Sigmoid colon (tissue), 7 donors: ENCODE results near the gene KLHL30. TPM values are rescaled to one million over a fixed set of nuclear protein-coding genes. Genes with fewer than 3 reads are reported as not detected.

Experiments used
- DNase-seq: peaks from one replicate; pipeline ENCODE4 v3.0.0-alpha.2; 2019
- H3K27ac ChIP-seq, 4 donors: fragments of 200-600 bp; sonication (generic); one replicate each; pipeline ENCODE4 v1.5.1; 2016 to 2019; ENCODE audit warnings: mild to moderate bottlenecking in 1 of 4
- H3K27me3 ChIP-seq, 3 donors: fragments of 200-600 bp; sonication (generic); one replicate each; pipeline ENCODE4 v1.5.1; 2019; ENCODE audit warnings: mild to moderate bottlenecking in 1 of 3
- H3K36me3 ChIP-seq, 4 donors: fragments of 200-600 bp; sonication (generic); one replicate each; pipeline ENCODE4 v1.5.1; 2016 to 2019
- H3K4me1 ChIP-seq, 4 donors: fragments of 200-600 bp; sonication (generic); one replicate each; pipeline ENCODE4 v1.5.1; 2017 to 2019
- H3K4me3 ChIP-seq, 4 donors: fragments of 200-600 bp; sonication (generic); one replicate each; pipeline ENCODE4 v1.5.1; 2017 to 2019; ENCODE audit warnings: mild to moderate bottlenecking in 2 of 4, moderate library complexity in 1 of 4
- H3K9me3 ChIP-seq, 4 donors: fragments of 200-600 bp in 3 of 4; sonication (generic) in 3 of 4; one replicate each; pipeline versions ENCODE4 v1.5.1 to v1.6.1; 2013 to 2019
- CTCF ChIP-seq, 4 experiments: fragments of 450-650 bp in 3 of 4; fragments of 200-600 bp in 1 of 4; IDR thresholded peaks; one replicate each; pipeline ENCODE4 v1.5.1; 2016 to 2019; ENCODE audit warnings: antibody characterized with exemption in 4 of 4, mild to moderate bottlenecking in 3 of 4, moderate library complexity in 2 of 4
- EP300 ChIP-seq, 4 donors: sonication (generic); formaldehyde crosslinking; IDR thresholded peaks; one replicate each; pipeline ENCODE4 v1.6.1; 2017; ENCODE audit warnings: antibody characterized with exemption in 4 of 4
- POLR2A ChIP-seq, 2 donors: fragments of 450-650 bp; IDR thresholded peaks; one replicate each; pipeline ENCODE4 v1.6.1; 2016; ENCODE audit warnings: antibody characterized with exemption in 2 of 2, mild to moderate bottlenecking in 2 of 2, moderate library complexity in 2 of 2
- POLR2AphosphoS5 ChIP-seq, 4 donors: sonication (generic); formaldehyde crosslinking; IDR thresholded peaks; one replicate each; pipeline ENCODE4 v1.6.1; 2017; ENCODE audit warnings: antibody characterized with exemption in 4 of 4
- WGBS, 2 donors: extraction: QIAGEN DNeasy Blood & Tissue Kit; methylation state at CpG; one replicate each; pipeline ENCODE4 v1.1.7; 2013; 5-methylcytosine and 5-hydroxymethylcytosine counted together
- intact Hi-C: fragments of 100-400 bp; cut with DNase I; formaldehyde crosslinking; loops from one replicate; pipeline ENCODE4 v1.15.1; 2023
- polyA plus RNA-seq, 3 donors: library from polyadenylated mRNA; stranded (reverse); fragments of 200-250 nt; gene quantifications; one replicate each; pipeline ENCODE4 v1.2.3, GENCODE V29; 2013
- total RNA-seq, 4 donors: library from RNA; depleted of rRNA; stranded (reverse); fragments of >200 nt; gene quantifications; one replicate each; pipeline ENCODE4 v1.1.0, GENCODE V29; 2016
- donor health status: healthy with polysubstance abuse.
- donor health status: Bipolar disorder and iron deficiency.
- donor health status: healthy.

Gene KLHL30
- total and polyA plus RNA-seq, 7 donors, result 0.19 to 3.6 (median 0.71) TPM; not detected in 2

- Histone ChIP-seq H3K36me3 (peaks cover 48 to 96% (median 61%) of the 10 kb centered on the region in 4 donors), H3K4me1 (no peaks in the 10 kb centered on the region), H3K27ac (no peak overlapping the region), H3K9me3 (no peaks in the 10 kb centered on the region), H3K4me3 (no peak overlapping the region), H3K27me3 (no peaks in the 10 kb centered on the region)
- intact Hi-C loops, result no loop called here
- DNase-seq, result no peak
- TF ChIP-seq POLR2AphosphoS5 (IDR thresholded peaks at IDR 0.05), result peak in 1 of 4 donors; percentile 19
- TF ChIP-seq EP300 (IDR thresholded peaks at IDR 0.05), result no peak
Measured at GRCh38 chr2:238176613-238177012, 38.1 kb downstream of the KLHL30 start.

GRCh38 chr2:238180554-238180953 is 42.1 kb downstream of the KLHL30 start:
- peaks cover 57 to 96% (median 76%) of the 10 kb centered on the region in 4 donors for H3K36me3 ChIP-seq

GRCh38 chr2:238182362-238182761 is 43.9 kb downstream of the KLHL30 start:
- 67 to 84% methylated on average over 6 of the region's 6 CpGs for WGBS, 2 donors
- TF ChIP-seq POLR2AphosphoS5 (IDR thresholded peaks at IDR 0.05) (no peak), CTCF (IDR thresholded peaks at IDR 0.05) (no peak), EP300 (IDR thresholded peaks at IDR 0.05) (no peak), POLR2A (IDR thresholded peaks at IDR 0.05) (no peak)
- H3K27ac ChIP-seq, result no peak overlapping the region
- intact Hi-C loops, result no loop called here
- H3K4me3 ChIP-seq, result no peak overlapping the region
- no peak for DNase-seq
- no peaks in the 10 kb centered on the region for H3K4me1 ChIP-seq
- no peaks in the 10 kb centered on the region for H3K9me3 ChIP-seq
- H3K36me3 ChIP-seq, result peaks cover 70 to 100% (median 82%) of the 10 kb centered on the region in 4 donors
- H3K27me3 ChIP-seq, result no peaks in the 10 kb centered on the region

More at GRCh38 chr2:238180554-238180953, 42.1 kb downstream of the KLHL30 start:
- Histone ChIP-seq H3K27ac (no peak overlapping the region), H3K4me1 (no peaks in the 10 kb centered on the region), H3K9me3 (no peaks in the 10 kb centered on the region), H3K4me3 (no peak overlapping the region), H3K27me3 (no peaks in the 10 kb centered on the region)
- whole genome bisulfite sequencing, 2 donors, result 85 to 96% methylated on average over 5 of the region's 5 CpGs
- DNase-seq, result no peak
- intact Hi-C loops, result no loop called here
- no peak for TF ChIP-seq POLR2AphosphoS5 (IDR thresholded peaks at IDR 0.05)
- TF ChIP-seq CTCF (IDR thresholded peaks at IDR 0.05), result no peak
- TF ChIP-seq POLR2A (IDR thresholded peaks at IDR 0.05), result no peak
- no peak for TF ChIP-seq EP300 (IDR thresholded peaks at IDR 0.05)

GRCh38 chr2:238183821-238184220 is 45.4 kb downstream of the KLHL30 start:
- TF ChIP-seq POLR2A (IDR thresholded peaks at IDR 0.05) (no peak), POLR2AphosphoS5 (IDR thresholded peaks at IDR 0.05) (no peak), EP300 (IDR thresholded peaks at IDR 0.05) (no peak), CTCF (IDR thresholded peaks at IDR 0.05) (no peak)
- intact Hi-C loops, result no loop called here
- DNase-seq, result no peak
- H3K27me3 ChIP-seq, result no peaks in the 10 kb centered on the region
- no peaks in the 10 kb centered on the region for H3K9me3 ChIP-seq
- 83 to 92% methylated on average over 4 of the region's 4 CpGs for WGBS, 2 donors
- no peaks in the 10 kb centered on the region for H3K4me1 ChIP-seq
- H3K27ac ChIP-seq, result no peak overlapping the region
- no peak overlapping the region for H3K4me3 ChIP-seq
- H3K36me3 ChIP-seq, result peaks cover 75 to 100% (median 86%) of the 10 kb centered on the region in 4 donors

- no peak for TF ChIP-seq CTCF (IDR thresholded peaks at IDR 0.05)
- TF ChIP-seq EP300 (IDR thresholded peaks at IDR 0.05), result no peak
- no peak for TF ChIP-seq POLR2A (IDR thresholded peaks at IDR 0.05)
- TF ChIP-seq POLR2AphosphoS5 (IDR thresholded peaks at IDR 0.05), result no peak
- intact Hi-C loops, result no loop called here
- Histone ChIP-seq H3K27me3 (no peaks in the 10 kb centered on the region), H3K4me3 (no peak overlapping the region), H3K4me1 (no peaks in the 10 kb centered on the region), H3K36me3 (peaks cover 57 to 100% (median 72%) of the 10 kb centered on the region in 4 donors), H3K9me3 (no peaks in the 10 kb centered on the region), H3K27ac (no peak overlapping the region)
- DNase-seq, result no peak
- 96% methylated on average over 17 of the region's 17 CpGs for WGBS, 2 donors
Measured at GRCh38 chr2:238187618-238188548, 49.4 kb downstream of the KLHL30 start.
